GM18861 (cell line): ENCODE results near the gene MIOX.

Source experiments
- ATAC-seq: cut with Tn5 transposase; IDR thresholded peaks from one replicate; pipeline ENCODE4 v1.9.1; 2021; ENCODE audit not compliant: unreplicated experiment

MIOX gene

DNA sequence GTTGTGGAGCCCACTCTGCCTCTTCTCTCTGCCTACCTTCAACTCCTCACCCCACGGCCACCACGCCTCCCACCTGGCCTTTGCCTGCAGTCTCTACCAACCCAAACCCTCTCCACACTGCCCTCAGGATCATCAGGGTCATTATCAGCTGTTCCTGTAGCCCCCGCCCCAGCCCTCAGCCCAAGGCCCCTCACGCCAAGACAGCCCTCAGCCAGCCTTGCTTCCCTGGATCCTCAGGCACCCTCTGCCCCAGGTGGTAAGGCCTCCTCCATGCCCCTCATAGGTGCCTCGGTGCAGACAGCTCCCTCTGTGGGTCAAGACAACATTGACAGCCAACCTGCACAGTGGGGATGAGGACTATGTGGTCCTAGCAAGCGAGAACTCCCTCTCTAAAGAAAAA is 13.6 kb upstream of the MIOX start:
- ATAC-seq, result no peak

GRCh38 chr22:50473855-50474671 is 12.6 kb upstream of the MIOX start:
- no peak for ATAC-seq

- peak; percentile 49 for ATAC-seq
Observed at GRCh38 chr22:50474710-50475651, 11.7 kb upstream of the MIOX start, which contains the start of gene SBF1. Gene SBF1 (minus strand): TSS chr22:50475035. CDS start chr22:50474840, 195 bp downstream.

GRCh38 chr22:50475652-50476002 is 11.0 kb upstream of the MIOX start:
- no peak for ATAC-seq

- ATAC-seq, result no peak
Observed at GRCh38 chr22:50476868-50477267, 9.8 kb upstream of the MIOX start.

- ATAC-seq, result no peak
Observed at GRCh38 chr22:50477923-50478322, 8.7 kb upstream of the MIOX start.

GRCh38 chr22:50479721-50480120 is 6.9 kb upstream of the MIOX start:
- ATAC-seq, result no peak

DNA sequence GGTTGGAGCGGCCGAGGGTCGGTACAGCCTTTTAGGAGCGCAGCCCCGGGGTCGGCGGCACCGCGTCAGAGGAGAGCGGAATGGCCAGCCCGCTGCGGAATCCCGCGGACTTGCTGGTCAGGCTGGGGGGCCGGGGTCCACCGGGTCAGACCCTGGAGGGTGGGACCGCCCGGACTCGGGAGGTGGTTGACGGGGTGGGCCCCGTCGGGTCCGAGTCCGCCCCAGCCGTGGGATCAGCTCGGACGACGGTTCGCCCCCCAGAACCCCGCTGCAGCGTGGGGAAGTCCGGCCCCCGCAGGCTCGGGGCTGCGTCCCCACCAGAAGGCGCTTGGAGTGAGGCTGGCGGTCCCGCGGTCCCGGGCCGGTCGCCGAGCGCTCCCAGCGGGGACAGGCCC is 5.6 kb upstream of the MIOX start:
- ATAC-seq, result no peak

GRCh38 chr22:50481440-50482106 is 5.1 kb upstream of the MIOX start, which contains the start of gene ADM2:
Gene ADM2 (plus strand): TSS chr22:50481543. CDS start chr22:50481848, 305 bp downstream.
- ATAC-seq, result no peak

DNA sequence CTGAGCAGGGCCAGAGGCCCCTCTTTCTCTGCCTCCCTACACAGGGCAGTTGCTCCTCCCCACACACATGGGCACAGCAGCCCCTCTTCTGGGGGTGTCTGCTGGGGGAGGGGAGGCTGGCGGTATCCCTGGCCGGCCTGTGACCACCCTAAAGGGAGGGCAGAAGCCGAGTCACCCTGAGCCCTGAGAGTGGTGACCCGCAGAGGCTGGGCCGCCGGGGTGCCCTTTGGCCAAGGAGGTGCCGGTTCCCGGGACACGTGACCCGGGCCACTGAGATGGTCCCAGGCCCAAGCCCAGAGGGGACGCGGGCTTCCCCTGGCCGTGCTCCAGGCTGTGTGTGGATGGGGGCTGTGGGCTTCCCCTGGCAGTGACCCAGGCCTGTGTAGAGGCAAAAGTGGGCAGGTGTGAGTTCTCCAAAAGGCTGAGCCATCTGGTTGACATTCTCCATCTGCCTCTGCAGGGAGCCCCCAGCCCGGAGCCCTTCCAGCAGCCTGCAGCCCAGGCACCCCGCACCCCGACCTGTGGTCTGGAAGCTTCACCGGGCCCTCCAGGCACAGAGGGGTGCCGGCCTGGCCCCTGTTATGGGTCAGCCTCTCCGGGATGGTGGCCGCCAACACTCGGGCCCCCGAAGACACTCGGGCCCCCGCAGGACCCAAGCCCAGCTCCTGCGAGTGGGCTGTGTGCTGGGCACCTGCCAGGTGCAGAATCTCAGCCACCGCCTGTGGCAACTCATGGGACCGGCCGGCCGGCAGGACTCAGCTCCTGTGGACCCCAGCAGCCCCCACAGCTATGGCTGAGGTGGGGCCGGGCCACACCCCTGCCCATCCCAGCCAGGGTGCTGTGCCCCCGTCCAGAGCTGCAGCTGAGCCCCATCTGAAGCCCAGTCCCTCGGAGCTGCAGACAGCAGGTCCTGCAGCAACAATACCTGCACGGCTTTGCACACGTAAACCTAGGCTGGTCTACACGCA is 4.3 kb upstream of the MIOX start:
- no peak for ATAC-seq

DNA sequence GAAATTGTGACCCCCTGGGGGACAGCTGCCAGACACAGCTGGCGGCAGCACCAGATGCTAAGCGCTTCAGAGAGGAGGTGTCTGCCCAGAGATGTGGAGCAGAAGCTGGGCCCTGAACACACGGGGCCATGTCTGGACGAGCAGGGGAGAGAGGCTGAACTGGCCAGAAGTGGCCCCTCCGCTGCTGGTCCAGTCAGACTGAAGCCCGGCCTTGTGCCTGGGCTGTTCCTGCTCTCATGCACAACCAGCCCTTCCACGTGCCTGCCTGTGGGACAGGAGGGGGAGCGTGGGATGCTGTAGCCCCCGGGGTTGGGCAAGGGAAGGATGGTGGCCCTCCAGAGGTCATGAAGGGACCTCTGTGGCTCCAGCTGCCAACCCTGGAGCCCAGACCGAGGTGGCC is 3.6 kb upstream of the MIOX start:
- no peak for ATAC-seq

DNA sequence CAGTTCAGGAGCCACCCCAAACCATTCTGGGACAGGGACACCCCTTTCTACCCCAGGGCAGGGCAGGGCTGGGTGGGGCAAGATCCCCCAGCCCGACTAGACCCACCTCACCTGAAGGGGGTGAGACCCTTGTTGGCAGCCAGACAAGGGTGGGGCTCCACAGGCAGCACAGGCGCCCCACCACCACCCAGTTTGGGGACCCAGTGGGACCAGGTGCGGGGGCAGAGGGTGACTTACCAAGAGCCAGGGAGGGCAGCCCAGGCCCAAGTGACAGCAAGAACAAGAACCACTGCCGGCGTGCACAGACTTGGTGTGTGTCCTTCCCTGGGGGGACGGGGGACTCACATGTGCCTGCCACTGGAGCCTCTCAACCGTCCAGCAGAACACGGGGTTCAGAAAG is 3.1 kb upstream of the MIOX start:
- ATAC-seq, result no peak

- ATAC-seq, result no peak
Observed at GRCh38 chr22:50483977-50484853, 2.4 kb upstream of the MIOX start.

- ATAC-seq, result no peak
Observed at GRCh38 chr22:50485221-50486131, 1.2 kb upstream of the MIOX start.

GRCh38 chr22:50487290-50488005 is 789 bp downstream of the MIOX start:
- no peak for ATAC-seq

DNA sequence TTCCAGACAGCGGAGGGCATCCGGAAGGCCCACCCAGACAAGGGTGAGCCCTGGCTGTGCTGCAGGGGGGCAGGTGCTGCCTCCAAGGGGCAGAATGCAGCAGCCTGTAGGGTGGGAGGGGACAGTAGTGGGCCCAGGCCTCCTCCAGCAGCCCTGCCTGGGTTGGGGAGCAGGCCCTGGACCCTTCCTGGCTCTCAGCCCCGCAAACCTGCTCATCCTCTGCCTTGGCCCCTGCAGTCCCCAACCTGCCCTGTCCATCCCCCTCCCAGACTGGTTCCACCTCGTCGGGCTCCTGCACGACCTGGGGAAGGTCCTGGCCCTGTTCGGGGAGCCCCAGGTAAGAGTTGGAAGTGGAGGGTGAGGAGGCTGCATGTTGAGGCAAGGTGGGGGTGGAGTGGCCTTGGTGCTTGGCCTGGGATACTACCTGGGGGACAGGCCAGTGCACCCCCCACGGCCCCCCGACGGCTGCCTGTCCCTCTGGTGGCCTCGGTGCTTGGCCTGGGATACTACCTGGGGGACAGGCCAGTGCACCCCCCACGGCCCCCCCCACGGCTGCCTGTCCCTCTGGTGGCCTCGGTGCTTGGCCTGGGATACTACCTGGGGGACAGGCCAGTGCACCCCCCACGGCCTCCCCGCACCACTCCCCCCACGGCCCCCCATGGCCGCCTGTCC is 1.5 kb downstream of the MIOX start:
- no peak for ATAC-seq

DNA sequence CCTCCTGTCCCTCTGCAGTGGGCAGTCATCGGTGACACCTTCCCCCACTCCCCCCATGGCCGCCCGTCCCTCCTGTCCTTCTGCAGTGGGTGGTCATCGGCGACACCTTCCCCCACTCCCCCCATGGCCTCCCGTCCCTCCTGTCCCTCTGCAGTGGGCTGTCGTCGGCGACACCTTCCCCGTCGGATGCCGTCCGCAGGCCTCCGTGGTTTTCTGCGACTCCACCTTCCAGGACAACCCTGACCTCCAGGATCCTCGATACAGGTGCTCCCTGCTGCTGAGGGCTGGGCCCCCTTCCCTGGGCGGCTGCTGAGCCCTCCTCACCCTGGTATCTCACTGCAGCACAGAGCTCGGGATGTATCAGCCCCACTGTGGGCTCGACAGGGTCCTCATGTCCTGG is 2.2 kb downstream of the MIOX start:
- no peak for ATAC-seq
